Left colon (tissue), 2 donors: ENCODE results near the gene CEND1. TPM values are rescaled to one million over a fixed set of nuclear protein-coding genes. Genes with fewer than 3 reads are reported as not detected.
A peak's percentile ranks its signal among the peaks of the same experiment; 100 is the strongest.

Source experiments
- ATAC-seq: fragments of 200-7000 bp; cut with Tn5 transposase; one replicate; pipeline ENCODE4 v1.9.1; 2020; ENCODE audit warnings: mild to moderate bottlenecking, moderate library complexity
- DNase-seq, 2 donors: peaks; one replicate each; pipeline ENCODE4 v3.0.0-alpha.2; 2020
- intact Hi-C, 2 donors: fragments of 100-400 bp; cut with DNase I in 1 of 2; cut with micrococcal nuclease in 1 of 2; formaldehyde crosslinking; loops; one replicate each; pipeline versions ENCODE4 v1.11.2 to v1.14.0; 2022; cut with DNase I, micrococcal nuclease
- total RNA-seq, 2 donors: library from RNA; stranded (reverse); fragmentation: NEBNext Ultra II Directional; extraction: Animal tissue kit (Norgen Biotek cat#: 25700); gene quantifications; one replicate each; pipeline ENCODE4 v1.2.1, GENCODE V29; 2021
- donor health status: DM: no; HTN: no; CAD: no.
- donor health status: DM: yes; HTN: yes; CAD: no.

Gene CEND1
- total RNA-seq, 2 donors from 2014 or later, result 0.36 TPM; not detected in 1

GRCh38 chr11:788953-789940 lies 643 bp downstream of the CEND1 start:
- ATAC-seq, result peak; percentile 5
- intact Hi-C loops, result no loop called here

GRCh38 chr11:788009-788640 lies 1.8 kb downstream of the CEND1 start:
- intact Hi-C loops, result no loop called here
- ATAC-seq, result no peak
- no peak for DNase-seq

More at GRCh38 chr11:788953-789940, 643 bp downstream of the CEND1 start:
- no peak for DNase-seq

- intact Hi-C loops, result no loop called here
- DNase-seq (no peak), ATAC-seq (no peak)
Measured at GRCh38 chr11:787084-787675, 2.7 kb downstream of the CEND1 start.

GRCh38 chr11:786235-787083 lies 3.4 kb downstream of the CEND1 start:
- DNase-seq, result no peak
- intact Hi-C loops, result no loop called here
- ATAC-seq, result no peak

GRCh38 chr11:783581-784015 lies 6.3 kb downstream of the CEND1 start:
- intact Hi-C loops, result no loop called here
- peak; percentile 82 to 84 for DNase-seq

GRCh38 chr11:782264-783174 lies 7.4 kb downstream of the CEND1 start:
- DNase-seq (peak; percentile 6 to 22), ATAC-seq (no peak)
- intact Hi-C loops, result no loop called here

More at GRCh38 chr11:783581-784015, 6.3 kb downstream of the CEND1 start:
- ATAC-seq, result peak; percentile 88

- no peak for ATAC-seq
- intact Hi-C loops, result no loop called here
- DNase-seq, result no peak
Measured at GRCh38 chr11:779955-780532, 9.8 kb downstream of the CEND1 start.

- intact Hi-C loops, result no loop called here
- DNase-seq (no peak), ATAC-seq (no peak)
Measured at GRCh38 chr11:778976-779954, 10.6 kb downstream of the CEND1 start.

GRCh38 chr11:777288-778255 lies 12.3 kb downstream of the CEND1 start, which contains the start of gene GATD1:
Gene GATD1, minus strand, starts transcription at chr11:777487. Its CDS starts 25 bp downstream, at chr11:777462.
- peak; percentile 87 to 94 for DNase-seq
- peak; percentile 90 for ATAC-seq
- intact Hi-C loops, result no loop called here

- peak in 1 of 2 donors; percentile 57 for DNase-seq
- intact Hi-C loops, result no loop called here
- peak; percentile 45 for ATAC-seq
Measured at GRCh38 chr11:776561-777287, 13.2 kb downstream of the CEND1 start.

- DNase-seq (no peak), ATAC-seq (no peak)
- intact Hi-C loops, result no loop called here
Measured at GRCh38 chr11:776263-776560, 13.7 kb downstream of the CEND1 start.

GRCh38 chr11:774873-775592 lies 14.9 kb downstream of the CEND1 start:
- intact Hi-C loops, result no loop called here
- ATAC-seq, result no peak
- DNase-seq, result no peak

GRCh38 chr11:773830-774229 lies 16.1 kb downstream of the CEND1 start:
- DNase-seq (no peak), ATAC-seq (no peak)
- intact Hi-C loops, result no loop called here

- intact Hi-C loops, result no loop called here
- ATAC-seq (no peak), DNase-seq (no peak)
Measured at GRCh38 chr11:773425-773824, 16.5 kb downstream of the CEND1 start.
